ENCODE results near the gene PTN.

Gene PTN

DNA sequence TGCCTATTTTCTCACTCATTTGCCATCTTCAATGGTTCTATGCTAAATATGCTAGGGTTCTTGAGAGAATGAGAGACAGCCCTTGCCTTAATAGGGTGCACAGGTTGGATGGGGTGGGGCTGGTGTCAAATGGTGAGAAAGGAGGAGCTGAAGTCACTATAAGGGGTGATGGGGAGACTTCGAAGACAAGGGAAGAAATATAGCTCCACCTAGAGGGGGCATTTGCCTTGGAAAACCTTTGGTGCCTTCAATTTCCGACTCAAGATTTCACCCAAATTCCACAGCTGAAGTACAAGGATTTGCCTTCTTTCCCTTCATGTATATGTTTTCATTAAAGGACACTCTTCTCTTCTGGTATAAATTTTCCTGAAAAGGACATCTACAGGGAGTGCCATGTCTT is 5.6 kb downstream of the PTN start:
- CTCF ChIA-PET: interaction anchor here (0.7 to 1.8 kb wide), 6 partner anchors 17 to 256 kb away, joined by 3 to 7 read pairs (median 4); no protein-coding TSS in a partner anchor
- TF ChIP-seq GLIS1 (tag by site-specific recombination; IDR thresholded peaks at IDR 0.05) (no peak), ZNF530 (tag by site-specific recombination; IDR thresholded peaks at IDR 0.05; ENCODE audit: low read depth) (no peak), ZFHX2 (tag by site-specific recombination; conservative IDR thresholded peaks at IDR 0.05) (no peak), BCL11B (tag by site-specific recombination; IDR thresholded peaks at IDR 0.05; ENCODE audit: low read depth) (no peak), ZBTB48 (tag by site-specific recombination; IDR thresholded peaks at IDR 0.05) (no peak), ZNF426 (tag by site-specific recombination; IDR thresholded peaks at IDR 0.05) (no peak)
- POLR2A ChIA-PET: no interaction called here

DNA sequence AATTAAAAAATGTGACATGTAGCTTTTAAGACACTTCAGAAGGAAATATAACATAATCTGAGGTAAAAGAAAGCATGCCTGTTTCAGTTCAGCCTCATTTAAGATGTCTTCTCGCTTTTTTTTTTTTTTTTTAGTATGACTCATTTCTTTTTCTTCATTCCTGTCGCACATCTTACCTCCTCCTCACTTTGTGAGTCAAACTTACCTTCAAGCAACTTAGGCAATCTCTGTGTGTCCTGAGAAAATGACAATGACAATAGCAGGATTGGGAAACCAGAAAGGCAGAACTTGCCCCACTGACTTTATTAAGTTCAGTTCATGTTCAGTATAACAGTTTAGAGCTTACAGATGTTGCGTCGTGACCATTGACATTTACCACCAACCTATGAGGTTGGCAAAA is 7.7 kb downstream of the PTN start:
- Histone ChIP-seq H3K4me1 (ENCODE audit: control insufficient read depth, insufficient read depth, low read length) (no peaks in the 10 kb centered on the region), H3K4me3 (ENCODE audit: low read depth, low read length) (no peak overlapping the region), H3K9me3 (ENCODE audit: control insufficient read depth, insufficient read depth, low read depth, low read length) (no peaks in the 10 kb centered on the region), H3K36me3 (ENCODE audit: control insufficient read depth in 2 of 2, insufficient read depth in 1 of 2, low read length in 2 of 2) (no peaks in the 10 kb centered on the region), H3K27ac (ENCODE audit: extremely low read depth, low read depth, low read length) (no peak overlapping the region)
- POLR2A ChIA-PET: no interaction called here
- CTCF ChIA-PET: interaction anchor here (0.6 to 0.7 kb wide), 3 partner anchors 19 to 672 kb away, joined by 4 read pairs; no protein-coding TSS in a partner anchor
- TF ChIP-seq KLF1 (tag by site-specific recombination; IDR thresholded peaks at IDR 0.05) (no peak), ZNF157 (tag by site-specific recombination; IDR thresholded peaks at IDR 0.05) (no peak), KLF16 (tag by site-specific recombination; IDR thresholded peaks at IDR 0.05) (no peak), ZBTB17 (tag by site-specific recombination; IDR thresholded peaks at IDR 0.05) (no peak), ZNF274 (IDR thresholded peaks at IDR 0.05; ENCODE audit: low read length) (no peak), ZNF274 (tag by site-specific recombination; IDR thresholded peaks at IDR 0.05; ENCODE audit: borderline replicate concordance) (no peak), HOXD13 (CRISPR knock-in tag; IDR thresholded peaks at IDR 0.05; ENCODE audit: borderline replicate concordance) (no peak), WT1 (tag by site-specific recombination; IDR thresholded peaks at IDR 0.05) (no peak), ZNF138 (tag by site-specific recombination; IDR thresholded peaks at IDR 0.05; ENCODE audit: borderline replicate concordance) (no peak), PRDM10 (tag by site-specific recombination; IDR thresholded peaks at IDR 0.05) (no peak), ZNF426 (tag by site-specific recombination; IDR thresholded peaks at IDR 0.05) (no peak), ZNF624 (tag by site-specific recombination; IDR thresholded peaks at IDR 0.05) (no peak), ZNF518A (tag by site-specific recombination; conservative IDR thresholded peaks at IDR 0.05; ENCODE audit: low read depth) (no peak), ELK4 (IDR thresholded peaks at IDR 0.05; ENCODE audit: borderline replicate concordance, low read depth, low read length) (no peak), ZNF792 (tag by site-specific recombination; IDR thresholded peaks at IDR 0.05) (no peak)
- TF ChIP-seq, protein P1, sequence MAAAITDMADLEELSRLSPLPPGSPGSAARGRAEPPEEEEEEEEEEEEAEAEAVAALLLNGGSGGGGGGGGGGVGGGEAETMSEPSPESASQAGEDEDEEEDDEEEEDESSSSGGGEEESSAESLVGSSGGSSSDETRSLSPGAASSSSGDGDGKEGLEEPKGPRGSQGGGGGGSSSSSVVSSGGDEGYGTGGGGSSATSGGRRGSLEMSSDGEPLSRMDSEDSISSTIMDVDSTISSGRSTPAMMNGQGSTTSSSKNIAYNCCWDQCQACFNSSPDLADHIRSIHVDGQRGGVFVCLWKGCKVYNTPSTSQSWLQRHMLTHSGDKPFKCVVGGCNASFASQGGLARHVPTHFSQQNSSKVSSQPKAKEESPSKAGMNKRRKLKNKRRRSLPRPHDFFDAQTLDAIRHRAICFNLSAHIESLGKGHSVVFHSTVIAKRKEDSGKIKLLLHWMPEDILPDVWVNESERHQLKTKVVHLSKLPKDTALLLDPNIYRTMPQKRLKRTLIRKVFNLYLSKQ (tag by site-specific recombination; IDR thresholded peaks at IDR 0.05; ENCODE audit: borderline replicate concordance): no peak
- TF ChIP-seq, protein P2, sequence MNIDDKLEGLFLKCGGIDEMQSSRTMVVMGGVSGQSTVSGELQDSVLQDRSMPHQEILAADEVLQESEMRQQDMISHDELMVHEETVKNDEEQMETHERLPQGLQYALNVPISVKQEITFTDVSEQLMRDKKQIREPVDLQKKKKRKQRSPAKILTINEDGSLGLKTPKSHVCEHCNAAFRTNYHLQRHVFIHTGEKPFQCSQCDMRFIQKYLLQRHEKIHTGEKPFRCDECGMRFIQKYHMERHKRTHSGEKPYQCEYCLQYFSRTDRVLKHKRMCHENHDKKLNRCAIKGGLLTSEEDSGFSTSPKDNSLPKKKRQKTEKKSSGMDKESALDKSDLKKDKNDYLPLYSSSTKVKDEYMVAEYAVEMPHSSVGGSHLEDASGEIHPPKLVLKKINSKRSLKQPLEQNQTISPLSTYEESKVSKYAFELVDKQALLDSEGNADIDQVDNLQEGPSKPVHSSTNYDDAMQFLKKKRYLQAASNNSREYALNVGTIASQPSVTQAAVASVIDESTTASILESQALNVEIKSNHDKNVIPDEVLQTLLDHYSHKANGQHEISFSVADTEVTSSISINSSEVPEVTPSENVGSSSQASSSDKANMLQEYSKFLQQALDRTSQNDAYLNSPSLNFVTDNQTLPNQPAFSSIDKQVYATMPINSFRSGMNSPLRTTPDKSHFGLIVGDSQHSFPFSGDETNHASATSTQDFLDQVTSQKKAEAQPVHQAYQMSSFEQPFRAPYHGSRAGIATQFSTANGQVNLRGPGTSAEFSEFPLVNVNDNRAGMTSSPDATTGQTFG (tag by site-specific recombination; IDR thresholded peaks at IDR 0.05; ENCODE audit: borderline replicate concordance): no peak

More for the DNA sequence above, 5.6 kb downstream of the PTN start:
- H3K27ac ChIP-seq (ENCODE audit: extremely low read depth, low read depth, low read length): no peak overlapping the region
- H3K4me1 ChIP-seq (ENCODE audit: control insufficient read depth, insufficient read depth, low read length): no peaks in the 10 kb centered on the region
- H3K36me3 ChIP-seq (ENCODE audit: control insufficient read depth in 2 of 2, insufficient read depth in 1 of 2, low read length in 2 of 2): no peaks in the 10 kb centered on the region
- H3K9me3 ChIP-seq (ENCODE audit: control insufficient read depth, insufficient read depth, low read depth, low read length): no peaks in the 10 kb centered on the region
- H3K4me3 ChIP-seq (ENCODE audit: low read depth, low read length): no peak overlapping the region

Measured in HEK293 (cell line).